GDM1 (cell line): ENCODE results near the gene SPRR1A.

ENCODE experiments used
- DNase-seq: peaks from one replicate; lab custom pipeline; 2025; lab: John Stamatoyannopoulos, UW

Gene SPRR1A

DNA sequence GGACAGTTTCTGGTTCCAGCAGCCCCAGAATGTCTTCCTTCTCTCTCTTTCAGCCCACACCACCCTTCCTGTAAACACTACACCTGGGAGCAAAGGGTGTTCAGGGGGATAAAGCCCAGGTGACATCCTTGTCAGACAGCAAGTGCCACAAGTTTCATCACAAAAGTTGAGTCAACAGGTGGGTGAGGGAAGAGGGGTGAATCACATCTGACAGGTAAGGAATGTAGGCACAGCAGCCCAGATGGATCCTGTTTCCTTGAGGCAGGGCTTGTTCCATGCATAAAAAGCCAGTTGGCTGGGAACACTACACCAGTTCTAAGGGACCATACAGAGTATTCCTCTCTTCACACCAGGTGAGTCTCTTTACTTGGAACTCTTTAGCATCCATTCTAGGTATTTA lies 47.0 kb downstream of the SPRR1A start, which contains the start of gene SPRR1B:
TSS of gene SPRR1B (plus strand) at position 309 of the 400 bp plus-strand sequence. CDS start 1,143 bp downstream, outside the sequence.
- no peak for DNase-seq

DNA sequence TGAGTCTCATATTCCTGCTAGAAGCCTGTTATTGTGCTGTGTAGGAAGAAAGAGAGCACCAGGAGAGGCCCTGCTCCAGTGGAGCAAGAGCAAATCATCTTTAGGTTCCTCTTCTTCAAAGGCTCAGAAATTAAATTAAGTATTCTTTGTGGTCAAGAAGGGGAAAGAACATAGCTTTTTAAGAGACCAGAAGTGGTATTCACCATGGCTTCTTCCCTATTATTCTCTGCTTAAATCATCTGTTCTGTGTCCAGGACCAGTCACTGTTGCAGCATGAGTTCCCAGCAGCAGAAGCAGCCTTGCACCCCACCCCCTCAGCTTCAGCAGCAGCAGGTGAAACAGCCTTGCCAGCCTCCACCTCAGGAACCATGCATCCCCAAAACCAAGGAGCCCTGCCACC lies 48.2 kb downstream of the SPRR1A start:
- no peak for DNase-seq

DNA sequence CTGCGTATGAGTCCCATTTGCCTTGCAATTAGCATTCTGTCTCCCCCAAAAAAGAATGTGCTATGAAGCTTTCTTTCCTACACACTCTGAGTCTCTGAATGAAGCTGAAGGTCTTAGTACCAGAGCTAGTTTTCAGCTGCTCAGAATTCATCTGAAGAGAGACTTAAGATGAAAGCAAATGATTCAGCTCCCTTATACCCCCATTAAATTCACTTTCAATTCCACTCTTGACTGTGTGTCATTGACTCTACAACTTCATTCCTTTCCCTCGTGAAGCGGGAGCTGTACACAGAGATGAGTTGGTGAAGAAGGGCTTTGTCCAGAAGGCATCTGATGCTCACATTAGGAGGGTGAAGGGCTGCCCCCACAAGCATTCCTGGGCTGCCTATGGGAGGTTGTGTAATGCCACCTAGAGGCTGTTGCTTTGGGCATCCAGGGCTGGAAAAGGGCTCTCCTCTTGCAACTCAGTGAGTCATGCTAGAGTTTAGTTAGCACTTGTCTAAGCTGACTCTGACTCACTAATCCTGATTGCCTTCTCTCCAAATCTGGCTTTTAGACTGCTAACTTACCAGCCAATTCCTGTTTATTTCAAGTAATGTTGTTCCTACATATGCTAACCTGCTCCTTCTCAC lies 48.9 kb downstream of the SPRR1A start:
- DNase-seq: no peak

DNA sequence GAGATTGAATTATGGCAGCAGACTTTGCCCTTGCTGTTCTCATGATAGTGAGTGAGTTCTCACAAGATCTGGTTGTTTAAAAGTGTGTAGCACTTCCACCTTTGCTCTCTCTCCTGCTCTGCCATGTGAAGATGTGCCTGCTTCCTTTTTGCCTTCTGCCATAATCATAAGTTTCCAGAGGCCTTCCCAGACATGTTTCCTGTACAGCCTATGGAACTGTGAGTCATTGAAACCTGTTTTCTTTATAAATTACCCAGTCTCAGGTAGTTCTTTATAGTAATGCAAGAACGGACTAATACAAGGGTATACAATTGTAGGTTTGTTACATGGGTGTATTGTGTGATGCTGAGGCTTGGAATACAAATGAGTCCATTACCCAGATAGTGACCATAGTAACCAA lies 51.3 kb downstream of the SPRR1A start:
- no peak for DNase-seq
